Nephron (organoid): ENCODE results near the gene TUSC2.

Experiments used
- H3K27ac Mint-ChIP-seq, 3 experiments: 2 replicates each; pipeline ENCODE4 v1.8.0; 2020; ENCODE audit warnings: mixed read lengths in 3 of 3, mild to moderate bottlenecking in 2 of 3, moderate library complexity in 1 of 3
- H3K27me3 Mint-ChIP-seq: 2 replicates; pipeline ENCODE4 v1.8.0; 2021; ENCODE audit warnings: low read depth, mild to moderate bottlenecking, moderate library complexity, mixed read lengths
- H3K36me3 Mint-ChIP-seq: 2 replicates; pipeline ENCODE4 v1.8.0; 2020; ENCODE audit warnings: low read depth, mixed read lengths
- H3K4me1 Mint-ChIP-seq: 2 replicates; pipeline ENCODE4 v1.8.0; 2020; ENCODE audit warnings: mixed read lengths
- H3K4me3 Mint-ChIP-seq, 3 experiments: 2 replicates each; pipeline ENCODE4 v1.8.0; 2020; ENCODE audit warnings: mild to moderate bottlenecking in 3 of 3, mixed read lengths in 3 of 3, moderate library complexity in 2 of 3
- H3K9me3 Mint-ChIP-seq: 2 replicates; pipeline ENCODE4 v1.8.0; 2020; ENCODE audit warnings: mixed read lengths
- CTCF ChIP-seq, 3 experiments: fragments of 200-600 bp; sonication (generic); IDR thresholded peaks; one replicate each; pipeline ENCODE4 v1.5.0; 2021; ENCODE audit warnings: antibody characterized with exemption in 3 of 3; ENCODE audit not compliant: unreplicated experiment in 3 of 3

TUSC2 gene

GRCh38 chr3:50345586-50346234, 17.7 kb upstream of the TUSC2 start, which contains the start of gene ZMYND10:
ZMYND10 (minus strand) TSS chr3:50345732; CDS start chr3:50345579, 153 bp downstream.
- Mint-ChIP-seq H3K4me1 (peaks cover 19% of the 10 kb centered on the region), H3K36me3 (no peaks in the 10 kb centered on the region), H3K9me3 (no peaks in the 10 kb centered on the region), H3K27me3 (peaks cover 39% of the 10 kb centered on the region), H3K27ac (peak within 1 kb of the TSS in 1 of 3 experiments; percentile 56), H3K4me3 (peak within 1 kb of the TSS; percentile 77 to 82 (median 81))
- no peak for TF ChIP-seq CTCF (IDR thresholded peaks at IDR 0.05; ENCODE audit: unreplicated experiment in 3 of 3)

GRCh38 chr3:50345008-50345407, 17.0 kb upstream of the TUSC2 start:
- no peak for TF ChIP-seq CTCF (IDR thresholded peaks at IDR 0.05; ENCODE audit: unreplicated experiment in 3 of 3)
- Mint-ChIP-seq H3K27me3 (peaks cover 45% of the 10 kb centered on the region), H3K27ac (no peak overlapping the region), H3K36me3 (no peaks in the 10 kb centered on the region), H3K4me3 (peak overlapping the region; percentile 46 to 48 (median 46)), H3K9me3 (no peaks in the 10 kb centered on the region), H3K4me1 (peaks cover 13% of the 10 kb centered on the region)

DNA sequence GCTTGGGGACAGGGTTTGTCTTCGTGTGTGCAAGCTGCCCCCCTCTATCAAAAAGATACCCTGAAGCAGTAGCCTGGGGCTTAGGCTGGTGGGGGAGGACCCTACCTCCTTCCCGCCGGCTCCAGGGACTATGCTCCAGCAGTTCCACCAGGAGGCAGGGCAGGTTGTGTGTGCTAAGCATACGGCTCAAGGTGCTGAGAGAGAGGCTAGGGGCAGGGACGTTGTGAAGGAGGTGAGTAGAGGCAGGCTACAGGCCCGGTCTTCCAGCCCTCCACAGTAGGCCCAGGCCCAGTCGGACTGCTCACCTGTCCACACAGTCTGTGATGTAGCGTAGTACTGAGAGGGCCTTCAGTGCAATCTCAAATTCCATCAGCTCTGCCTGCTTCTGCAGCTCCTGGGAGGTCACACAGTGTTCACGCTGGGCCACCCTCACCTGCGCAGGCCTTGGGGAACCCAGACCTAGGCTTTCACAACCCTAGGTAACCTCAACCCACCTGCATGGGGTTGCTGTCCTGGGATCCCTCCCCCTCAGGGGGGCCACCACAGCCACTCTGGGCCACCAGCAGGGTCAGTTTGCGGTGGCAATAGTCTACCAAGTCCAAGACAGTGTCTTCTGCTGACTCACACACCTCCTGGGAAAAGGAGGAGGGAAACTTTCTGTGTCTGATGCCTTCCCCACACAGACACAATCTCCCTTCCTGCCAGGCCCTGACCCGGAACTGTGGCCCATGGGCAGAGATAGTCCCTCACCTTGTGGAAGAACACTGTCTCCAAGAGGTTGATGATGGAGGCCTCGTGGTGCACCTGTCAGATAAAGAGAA, 15.0 kb upstream of the TUSC2 start:
- Mint-ChIP-seq H3K27ac (no peak overlapping the region), H3K36me3 (no peaks in the 10 kb centered on the region), H3K4me3 (no peak overlapping the region), H3K4me1 (peaks cover 29% of the 10 kb centered on the region), H3K27me3 (peaks cover 58% of the 10 kb centered on the region), H3K9me3 (no peaks in the 10 kb centered on the region)
- no peak for TF ChIP-seq CTCF (IDR thresholded peaks at IDR 0.05; ENCODE audit: unreplicated experiment in 3 of 3)

GRCh38 chr3:50341996-50342650, 14.1 kb upstream of the TUSC2 start:
- Mint-ChIP-seq H3K36me3 (no peaks in the 10 kb centered on the region), H3K4me3 (peak overlapping the region in 2 of 3 experiments; percentile 37 to 41), H3K4me1 (peaks cover 33% of the 10 kb centered on the region), H3K27ac (no peak overlapping the region), H3K9me3 (no peaks in the 10 kb centered on the region), H3K27me3 (peaks cover 58% of the 10 kb centered on the region)
- TF ChIP-seq CTCF (IDR thresholded peaks at IDR 0.05; ENCODE audit: unreplicated experiment in 3 of 3) = no peak

DNA sequence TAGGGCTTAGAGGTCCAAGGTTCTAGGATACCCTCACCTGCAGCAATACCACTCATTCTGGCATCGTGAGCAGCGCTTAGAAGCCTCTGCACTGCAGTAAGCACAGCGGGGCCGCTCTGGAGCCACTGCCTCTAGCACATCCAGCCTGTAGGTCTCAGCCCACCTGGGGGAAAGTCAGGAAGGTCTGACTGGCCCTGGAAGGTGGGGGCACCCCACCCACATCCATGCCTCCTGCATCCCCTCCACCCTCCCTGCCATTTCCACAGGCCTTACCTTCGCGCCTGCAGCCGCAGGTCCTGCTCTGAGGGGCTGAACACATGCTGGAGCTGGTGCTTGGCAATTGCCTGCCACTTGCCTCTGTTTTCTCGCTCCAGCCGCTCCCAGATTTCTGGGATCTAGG, 13.5 kb upstream of the TUSC2 start:
- no peak for TF ChIP-seq CTCF (IDR thresholded peaks at IDR 0.05; ENCODE audit: unreplicated experiment in 3 of 3)
- H3K36me3 Mint-ChIP-seq = no peaks in the 10 kb centered on the region
- H3K4me3 Mint-ChIP-seq = peak overlapping the region in 2 of 3 experiments; percentile 72 to 78
- H3K27ac Mint-ChIP-seq = no peak overlapping the region
- H3K27me3 Mint-ChIP-seq = peaks cover 58% of the 10 kb centered on the region
- H3K9me3 Mint-ChIP-seq = no peaks in the 10 kb centered on the region
- peaks cover 34% of the 10 kb centered on the region for H3K4me1 Mint-ChIP-seq
